WTC11 (cell line): ENCODE measurements around the gene GNAL. TPM values are rescaled to one million over a fixed set of nuclear protein-coding genes. Genes with fewer than 3 reads are reported as not detected.

Experiments used
- E2F1 ChIP-seq: sonication (generic); formaldehyde crosslinking; IDR thresholded peaks from 2 replicates; pipeline ENCODE4 v1.8.0; 2022; ENCODE audit warnings: mild to moderate bottlenecking, missing genetic modification reagents
- E2F5 ChIP-seq: sonication (generic); formaldehyde crosslinking; IDR thresholded peaks from 2 replicates; pipeline ENCODE4 v1.8.1; 2022; ENCODE audit warnings: mild to moderate bottlenecking, moderate library complexity, missing genetic modification reagents
- ERG ChIP-seq: fragments of 250-450 bp; sonication (Bioruptor Pico); IDR thresholded peaks from 2 replicates; pipeline ENCODE4 v1.8.0; 2021; ENCODE audit warnings: mild to moderate bottlenecking
- GABPB1 ChIP-seq: sonication (generic); formaldehyde crosslinking; IDR thresholded peaks from 2 replicates; pipeline ENCODE4 v1.8.1; 2023; ENCODE audit warnings: mild to moderate bottlenecking, missing genetic modification reagents
- GRHL2 ChIP-seq: fragments of 250-450 bp; sonication (Bioruptor Pico); IDR thresholded peaks from 2 replicates; pipeline ENCODE4 v1.8.0; 2022; ENCODE audit warnings: mild to moderate bottlenecking, moderate library complexity; ENCODE audit not compliant: insufficient replicate concordance, severe bottlenecking
- IRF2 ChIP-seq: sonication (generic); formaldehyde crosslinking; IDR thresholded peaks from 2 replicates; pipeline ENCODE4 v1.8.0; 2022; ENCODE audit warnings: low read depth, missing genetic modification reagents, borderline replicate concordance
- JUN ChIP-seq: sonication (generic); formaldehyde crosslinking; IDR thresholded peaks from 2 replicates; pipeline ENCODE4 v1.8.0; 2023; ENCODE audit warnings: mild to moderate bottlenecking, missing genetic modification reagents
- MAX ChIP-seq: sonication (generic); formaldehyde crosslinking; IDR thresholded peaks from 2 replicates; pipeline ENCODE4 v1.8.0; 2022; ENCODE audit warnings: mild to moderate bottlenecking, missing genetic modification reagents
- MXD4 ChIP-seq: fragments of 250-450 bp; sonication (Bioruptor Pico); IDR thresholded peaks from 2 replicates; pipeline ENCODE4 v1.8.0; 2021; ENCODE audit warnings: mild to moderate bottlenecking, moderate library complexity, borderline replicate concordance
- NFYB ChIP-seq: sonication (generic); formaldehyde crosslinking; conservative IDR thresholded peaks from 2 replicates; pipeline ENCODE4 v1.8.0; 2022; ENCODE audit warnings: low read depth, missing genetic modification reagents
- PRDM15 ChIP-seq: sonication (generic); formaldehyde crosslinking; IDR thresholded peaks from 2 replicates; pipeline ENCODE4 v1.8.0; 2022; ENCODE audit warnings: missing genetic modification reagents
- PRRX2 ChIP-seq: fragments of 250-450 bp; sonication (Bioruptor Pico); IDR thresholded peaks from 2 replicates; pipeline ENCODE4 v1.8.0; 2021; ENCODE audit warnings: mild to moderate bottlenecking
- SMAD3 ChIP-seq: sonication (generic); formaldehyde crosslinking; IDR thresholded peaks from 2 replicates; pipeline ENCODE4 v1.8.0; 2022; ENCODE audit warnings: missing genetic modification reagents, mild to moderate bottlenecking, borderline replicate concordance
- STAT6 ChIP-seq: sonication (generic); formaldehyde crosslinking; conservative IDR thresholded peaks from 2 replicates; pipeline ENCODE4 v1.8.1; 2023; ENCODE audit warnings: mild to moderate bottlenecking, low read depth, missing genetic modification reagents, moderate library complexity
- ZMAT4 ChIP-seq: fragments of 250-450 bp; sonication (Bioruptor Pico); IDR thresholded peaks from 2 replicates; pipeline ENCODE4 v1.9.0; 2021; ENCODE audit warnings: mild to moderate bottlenecking
- ZNF396 ChIP-seq: fragments of 250-450 bp; sonication (Bioruptor Pico); IDR thresholded peaks from 2 replicates; pipeline ENCODE4 v1.8.0; 2021; ENCODE audit warnings: mild to moderate bottlenecking, moderate library complexity, borderline replicate concordance
- ZNF671 ChIP-seq: fragments of 250-450 bp; sonication (Bioruptor Pico); IDR thresholded peaks from 2 replicates; pipeline ENCODE4 v1.8.0; 2021; ENCODE audit warnings: mild to moderate bottlenecking
- total RNA-seq: library from RNA; stranded (reverse); gene quantifications from 3 replicates; pipeline ENCODE4 v1.2.3, GENCODE V29; 2021
- TF ChIP-seq, protein P1 (sequence below): sonication (generic); formaldehyde crosslinking; IDR thresholded peaks from 2 replicates; pipeline ENCODE4 v1.8.1; 2022; ENCODE audit warnings: mild to moderate bottlenecking, missing genetic modification reagents, moderate library complexity, borderline replicate concordance
- TF ChIP-seq, protein P2 (sequence below): sonication (generic); formaldehyde crosslinking; IDR thresholded peaks from 2 replicates; pipeline ENCODE4 v1.8.1; 2023; ENCODE audit warnings: mild to moderate bottlenecking, missing genetic modification reagents, moderate library complexity
- TF ChIP-seq, protein P3 (sequence below): sonication (generic); formaldehyde crosslinking; IDR thresholded peaks from 2 replicates; pipeline ENCODE4 v1.8.0; 2023; ENCODE audit warnings: mild to moderate bottlenecking, missing genetic modification reagents

Gene GNAL
- total RNA-seq, 1 experiment from 2014 or later, result 22.3 TPM

GRCh38 chr18:11689669-11690565 is 853 bp downstream of the GNAL start (continued):
- TF ChIP-seq E2F1 (CRISPR knock-in tag) (no peak), ZNF396 (no peak), E2F5 (CRISPR knock-in tag) (no peak), STAT6 (no peak), JUN (CRISPR knock-in tag) (peak; percentile 91), PRDM15 (no peak), ZNF671 (CRISPR knock-in tag) (no peak), ZMAT4 (CRISPR knock-in tag) (no peak), SMAD3 (CRISPR knock-in tag) (0 out of 2 replicates have a peak, but pooled peaks have one; percentile 18), GRHL2 (CRISPR knock-in tag) (no peak), NFYB (no peak; the same call in 1 of the 2 replicates), IRF2 (no peak; the same call in 1 of the 2 replicates), MXD4 (CRISPR knock-in tag) (no peak), PRRX2 (CRISPR knock-in tag) (no peak), MAX (peak; percentile 84; the same call in 1 of the 2 replicates), ERG (CRISPR knock-in tag) (no peak), GABPB1 (CRISPR knock-in tag) (no peak; the same call in 1 of the 2 replicates)
- TF ChIP-seq, protein P1, sequence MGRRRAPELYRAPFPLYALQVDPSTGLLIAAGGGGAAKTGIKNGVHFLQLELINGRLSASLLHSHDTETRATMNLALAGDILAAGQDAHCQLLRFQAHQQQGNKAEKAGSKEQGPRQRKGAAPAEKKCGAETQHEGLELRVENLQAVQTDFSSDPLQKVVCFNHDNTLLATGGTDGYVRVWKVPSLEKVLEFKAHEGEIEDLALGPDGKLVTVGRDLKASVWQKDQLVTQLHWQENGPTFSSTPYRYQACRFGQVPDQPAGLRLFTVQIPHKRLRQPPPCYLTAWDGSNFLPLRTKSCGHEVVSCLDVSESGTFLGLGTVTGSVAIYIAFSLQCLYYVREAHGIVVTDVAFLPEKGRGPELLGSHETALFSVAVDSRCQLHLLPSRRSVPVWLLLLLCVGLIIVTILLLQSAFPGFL (CRISPR knock-in tag), result no peak
- TF ChIP-seq, protein P2, sequence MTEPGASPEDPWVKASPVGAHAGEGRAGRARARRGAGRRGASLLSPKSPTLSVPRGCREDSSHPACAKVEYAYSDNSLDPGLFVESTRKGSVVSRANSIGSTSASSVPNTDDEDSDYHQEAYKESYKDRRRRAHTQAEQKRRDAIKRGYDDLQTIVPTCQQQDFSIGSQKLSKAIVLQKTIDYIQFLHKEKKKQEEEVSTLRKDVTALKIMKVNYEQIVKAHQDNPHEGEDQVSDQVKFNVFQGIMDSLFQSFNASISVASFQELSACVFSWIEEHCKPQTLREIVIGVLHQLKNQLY (CRISPR knock-in tag), result no peak
- TF ChIP-seq, protein P3, sequence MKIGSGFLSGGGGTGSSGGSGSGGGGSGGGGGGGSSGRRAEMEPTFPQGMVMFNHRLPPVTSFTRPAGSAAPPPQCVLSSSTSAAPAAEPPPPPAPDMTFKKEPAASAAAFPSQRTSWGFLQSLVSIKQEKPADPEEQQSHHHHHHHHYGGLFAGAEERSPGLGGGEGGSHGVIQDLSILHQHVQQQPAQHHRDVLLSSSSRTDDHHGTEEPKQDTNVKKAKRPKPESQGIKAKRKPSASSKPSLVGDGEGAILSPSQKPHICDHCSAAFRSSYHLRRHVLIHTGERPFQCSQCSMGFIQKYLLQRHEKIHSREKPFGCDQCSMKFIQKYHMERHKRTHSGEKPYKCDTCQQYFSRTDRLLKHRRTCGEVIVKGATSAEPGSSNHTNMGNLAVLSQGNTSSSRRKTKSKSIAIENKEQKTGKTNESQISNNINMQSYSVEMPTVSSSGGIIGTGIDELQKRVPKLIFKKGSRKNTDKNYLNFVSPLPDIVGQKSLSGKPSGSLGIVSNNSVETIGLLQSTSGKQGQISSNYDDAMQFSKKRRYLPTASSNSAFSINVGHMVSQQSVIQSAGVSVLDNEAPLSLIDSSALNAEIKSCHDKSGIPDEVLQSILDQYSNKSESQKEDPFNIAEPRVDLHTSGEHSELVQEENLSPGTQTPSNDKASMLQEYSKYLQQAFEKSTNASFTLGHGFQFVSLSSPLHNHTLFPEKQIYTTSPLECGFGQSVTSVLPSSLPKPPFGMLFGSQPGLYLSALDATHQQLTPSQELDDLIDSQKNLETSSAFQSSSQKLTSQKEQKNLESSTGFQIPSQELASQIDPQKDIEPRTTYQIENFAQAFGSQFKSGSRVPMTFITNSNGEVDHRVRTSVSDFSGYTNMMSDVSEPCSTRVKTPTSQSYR (CRISPR knock-in tag), result no peak
